ENCODE results near the gene CNST.
"Not testable (repeated sequence)": the region's sequence is repeated elsewhere in the genome, so short reads cannot be mapped to it uniquely, and the experiment has no call there.

DNA sequence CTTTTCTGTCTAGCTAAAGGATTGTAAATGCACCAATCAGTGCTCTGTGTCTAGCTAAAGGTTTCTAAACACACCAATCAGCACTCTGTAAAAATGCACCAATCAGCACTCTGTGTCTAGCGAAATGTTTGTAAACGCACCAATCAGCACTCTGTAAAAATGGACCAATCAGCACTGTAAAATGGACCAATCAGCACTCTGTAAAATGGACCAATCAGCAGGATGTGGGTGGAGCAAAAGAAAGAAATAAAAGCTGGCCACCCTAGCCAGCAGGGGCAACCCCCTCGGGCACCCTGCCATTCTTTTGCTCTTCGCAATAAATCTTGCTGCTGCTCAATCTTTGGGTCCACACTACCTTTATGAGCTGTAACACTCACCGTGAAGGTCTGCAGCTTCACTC, 146.2 kb downstream of the CNST start:
- not testable (repeated sequence) for TF ChIP-seq PHF8 (IDR thresholded peaks at IDR 0.05; ENCODE audit: borderline replicate concordance, low read length); SMARCB1 (IDR thresholded peaks at IDR 0.05; ENCODE audit: insufficient read length, low read depth); YBX1 (IDR thresholded peaks at IDR 0.05); RBM39 (optimal IDR thresholded peaks at IDR 0.05; ENCODE audit: low read depth, low read length); POLR3A (IDR thresholded peaks at IDR 0.05; ENCODE audit: borderline replicate concordance, extremely low read depth, insufficient read depth, insufficient read length); SREBF1 (IDR thresholded peaks at IDR 0.05; ENCODE audit: borderline replicate concordance, low read depth, low read length)
- TF ChIP-seq, protein P1, sequence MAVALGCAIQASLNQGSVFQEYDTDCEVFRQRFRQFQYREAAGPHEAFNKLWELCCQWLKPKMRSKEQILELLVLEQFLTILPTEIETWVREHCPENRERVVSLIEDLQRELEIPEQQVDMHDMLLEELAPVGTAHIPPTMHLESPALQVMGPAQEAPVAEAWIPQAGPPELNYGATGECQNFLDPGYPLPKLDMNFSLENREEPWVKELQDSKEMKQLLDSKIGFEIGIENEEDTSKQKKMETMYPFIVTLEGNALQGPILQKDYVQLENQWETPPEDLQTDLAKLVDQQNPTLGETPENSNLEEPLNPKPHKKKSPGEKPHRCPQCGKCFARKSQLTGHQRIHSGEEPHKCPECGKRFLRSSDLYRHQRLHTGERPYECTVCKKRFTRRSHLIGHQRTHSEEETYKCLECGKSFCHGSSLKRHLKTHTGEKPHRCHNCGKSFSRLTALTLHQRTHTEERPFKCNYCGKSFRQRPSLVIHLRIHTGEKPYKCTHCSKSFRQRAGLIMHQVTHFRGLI (CRISPR knock-in tag; IDR thresholded peaks at IDR 0.05): not testable (repeated sequence)
- TF ChIP-seq, protein P2, sequence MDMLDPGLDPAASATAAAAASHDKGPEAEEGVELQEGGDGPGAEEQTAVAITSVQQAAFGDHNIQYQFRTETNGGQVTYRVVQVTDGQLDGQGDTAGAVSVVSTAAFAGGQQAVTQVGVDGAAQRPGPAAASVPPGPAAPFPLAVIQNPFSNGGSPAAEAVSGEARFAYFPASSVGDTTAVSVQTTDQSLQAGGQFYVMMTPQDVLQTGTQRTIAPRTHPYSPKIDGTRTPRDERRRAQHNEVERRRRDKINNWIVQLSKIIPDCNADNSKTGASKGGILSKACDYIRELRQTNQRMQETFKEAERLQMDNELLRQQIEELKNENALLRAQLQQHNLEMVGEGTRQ (CRISPR knock-in tag; IDR thresholded peaks at IDR 0.05): not testable (repeated sequence)
- TF ChIP-seq, protein P3, sequence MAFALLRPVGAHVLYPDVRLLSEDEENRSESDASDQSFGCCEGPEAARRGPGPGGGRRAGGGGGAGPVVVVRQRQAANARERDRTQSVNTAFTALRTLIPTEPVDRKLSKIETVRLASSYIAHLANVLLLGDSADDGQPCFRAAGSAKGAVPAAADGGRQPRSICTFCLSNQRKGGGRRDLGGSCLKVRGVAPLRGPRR (CRISPR knock-in tag; IDR thresholded peaks at IDR 0.05): not testable (repeated sequence)

Data from K562 (cell line).